ENCODE data around the gene NACAD.

The NACAD gene

GRCh38 chr7:45075355-45075644 lies 13.5 kb downstream of the NACAD start:
- no peak for DNase-seq (ENCODE audit: low spot score)

DNA sequence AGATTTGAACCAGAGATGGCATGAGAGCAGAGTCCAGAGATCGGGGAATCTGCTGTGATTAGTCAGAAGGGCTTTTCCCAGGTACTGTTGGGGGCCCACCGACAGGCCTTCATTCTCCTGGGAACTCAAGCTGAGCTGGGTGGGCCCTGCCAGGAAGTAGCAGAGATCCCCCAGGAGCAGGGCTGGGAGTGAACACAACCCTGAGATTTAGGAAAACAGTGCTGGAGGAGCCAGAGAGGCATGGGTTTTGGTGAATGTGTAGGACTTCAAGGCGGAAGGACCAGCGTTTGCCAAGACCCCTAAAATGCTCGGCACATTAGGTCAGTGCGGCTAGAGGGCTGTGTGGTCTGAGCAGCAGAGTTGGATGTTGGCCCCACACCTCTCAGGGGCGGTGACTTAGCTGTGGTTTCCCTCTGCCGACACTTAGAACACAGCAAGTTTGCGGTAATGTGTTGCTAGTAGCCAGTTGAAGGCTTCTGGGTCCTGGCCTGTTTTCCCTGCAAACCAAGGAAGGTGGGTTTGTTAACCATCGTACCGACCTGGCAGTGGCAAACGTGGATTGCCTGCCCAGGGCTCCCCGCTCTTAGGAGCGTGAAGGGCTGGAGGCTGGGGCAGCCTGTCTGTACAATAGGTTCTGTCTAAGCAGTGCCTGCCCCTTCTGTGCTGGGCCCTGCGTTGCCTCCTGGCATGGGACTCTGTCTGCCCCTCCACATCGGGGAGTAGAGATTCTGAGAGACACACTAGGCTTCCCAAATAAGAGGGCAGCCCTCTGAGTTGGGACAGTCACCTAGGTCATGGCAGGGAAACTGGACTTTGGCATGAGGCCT lies 14.0 kb downstream of the NACAD start:
- DNase-seq (ENCODE audit: low spot score), result no peak

DNA sequence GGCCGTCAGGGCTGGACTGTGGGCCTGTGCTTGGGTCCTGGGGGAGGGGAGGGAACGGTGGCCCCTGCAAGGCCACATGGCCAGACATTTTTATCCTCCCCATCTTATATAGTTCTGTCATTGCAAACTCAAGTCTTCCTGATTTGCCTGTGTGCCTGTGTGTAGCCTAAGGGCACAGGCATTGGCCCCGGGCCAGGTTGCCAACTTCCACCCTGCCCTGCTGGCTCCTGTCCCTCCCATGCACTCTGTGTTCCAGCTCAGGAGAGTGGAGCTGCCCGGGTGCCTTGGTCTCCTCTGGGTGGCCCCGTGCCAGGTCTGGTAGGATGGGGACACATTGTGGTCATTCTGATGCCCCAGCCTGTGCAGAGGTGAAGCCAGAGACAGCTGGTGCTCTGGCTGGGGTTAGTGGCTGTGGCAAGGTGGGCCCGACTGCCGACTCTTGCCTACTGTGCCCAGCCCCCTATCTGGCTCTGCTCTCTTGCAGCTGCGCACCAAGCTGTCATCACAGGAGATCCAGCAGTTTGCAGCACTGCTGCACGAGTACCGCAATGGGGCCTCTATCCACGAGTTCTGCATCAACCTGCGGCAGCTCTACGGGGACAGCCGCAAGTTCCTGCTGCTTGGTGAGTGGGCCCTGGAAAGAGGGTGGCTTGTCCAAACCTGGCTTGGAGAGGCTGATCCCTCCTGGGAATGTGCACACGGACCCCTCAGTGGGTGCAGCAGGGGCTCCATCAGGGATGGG lies 14.8 kb downstream of the NACAD start:
- no peak for DNase-seq (ENCODE audit: low spot score)

DNA sequence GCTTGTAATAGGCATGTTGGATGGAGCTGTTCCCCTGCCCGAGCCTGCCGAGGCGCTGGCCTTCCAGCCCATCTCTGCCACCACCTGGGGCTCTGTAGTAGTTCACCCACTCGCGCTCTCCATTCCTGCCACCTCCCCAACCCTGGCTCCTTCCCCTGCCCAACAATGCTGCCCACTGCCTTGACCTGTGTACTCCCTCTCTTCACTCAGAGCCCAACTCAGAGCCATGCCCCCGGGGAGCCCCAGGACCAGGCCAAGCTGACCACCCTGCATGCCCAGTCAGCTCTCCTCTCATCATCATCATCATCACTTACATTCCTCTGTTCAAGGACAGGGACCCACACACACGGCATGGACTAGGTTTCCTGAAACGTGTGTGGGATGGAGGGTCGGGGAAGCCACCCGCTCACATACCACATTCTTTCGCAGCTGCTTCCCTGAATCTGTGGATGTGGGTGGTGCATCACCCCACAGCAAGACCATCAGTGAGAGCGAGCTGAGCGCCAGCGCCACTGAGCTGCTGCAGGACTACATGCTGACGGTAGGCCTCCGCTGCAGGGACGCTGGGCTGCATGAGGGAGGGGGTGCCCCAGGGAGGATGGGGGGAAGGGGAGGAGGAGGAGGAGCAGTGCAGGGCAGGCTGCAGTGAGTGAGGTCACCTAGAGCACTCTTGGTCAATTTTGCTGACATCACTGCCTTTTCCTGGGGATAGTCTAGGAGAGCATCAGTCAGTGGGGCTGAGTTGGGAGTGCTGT lies 15.6 kb downstream of the NACAD start:
- DNase-seq (ENCODE audit: low spot score), result no peak

- no peak for DNase-seq (ENCODE audit: low spot score)
These were observed 16.4 kb downstream of the NACAD start for GRCh38 chr7:45072131-45073030.

DNA sequence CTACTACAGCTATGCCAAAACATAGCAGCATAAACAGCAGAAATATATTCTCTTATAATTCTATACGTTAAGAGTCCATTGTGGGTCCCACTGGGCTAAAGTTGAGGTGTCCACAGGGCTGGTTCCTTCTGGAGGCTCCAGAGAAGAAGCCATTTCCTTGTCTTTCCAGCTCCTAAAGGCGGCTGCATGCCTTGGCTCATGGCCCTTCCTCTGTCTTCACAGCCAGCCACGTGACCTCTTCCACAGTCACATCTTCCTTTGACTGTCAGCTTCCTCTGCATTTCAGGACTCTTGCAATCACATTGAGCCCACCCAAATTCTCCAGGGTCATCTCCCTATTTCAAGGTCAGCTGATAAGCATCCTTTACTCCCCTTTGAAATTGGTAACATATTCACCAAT lies 17.2 kb downstream of the NACAD start:
- no peak for DNase-seq (ENCODE audit: low spot score)

DNA sequence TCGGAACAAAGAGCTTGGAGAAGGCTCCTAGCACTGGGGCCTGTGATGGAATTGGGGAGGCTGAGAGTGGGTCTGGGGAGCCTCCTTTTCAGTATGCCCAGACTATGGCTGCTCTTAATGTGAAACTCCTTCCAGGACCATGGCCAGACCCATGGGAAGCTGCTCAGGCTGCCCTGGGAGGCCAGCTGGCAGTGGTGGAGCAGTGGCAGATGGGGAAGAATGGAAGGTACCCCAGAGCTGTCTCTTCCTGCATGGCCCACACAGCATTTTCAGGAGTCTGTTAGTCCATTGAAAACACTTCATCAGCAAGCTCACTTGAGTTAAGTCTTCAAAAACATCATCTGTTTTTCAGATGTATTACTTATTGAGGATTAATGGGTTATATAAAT lies 18.5 kb downstream of the NACAD start:
- DNase-seq (ENCODE audit: low spot score), result no peak

DNA sequence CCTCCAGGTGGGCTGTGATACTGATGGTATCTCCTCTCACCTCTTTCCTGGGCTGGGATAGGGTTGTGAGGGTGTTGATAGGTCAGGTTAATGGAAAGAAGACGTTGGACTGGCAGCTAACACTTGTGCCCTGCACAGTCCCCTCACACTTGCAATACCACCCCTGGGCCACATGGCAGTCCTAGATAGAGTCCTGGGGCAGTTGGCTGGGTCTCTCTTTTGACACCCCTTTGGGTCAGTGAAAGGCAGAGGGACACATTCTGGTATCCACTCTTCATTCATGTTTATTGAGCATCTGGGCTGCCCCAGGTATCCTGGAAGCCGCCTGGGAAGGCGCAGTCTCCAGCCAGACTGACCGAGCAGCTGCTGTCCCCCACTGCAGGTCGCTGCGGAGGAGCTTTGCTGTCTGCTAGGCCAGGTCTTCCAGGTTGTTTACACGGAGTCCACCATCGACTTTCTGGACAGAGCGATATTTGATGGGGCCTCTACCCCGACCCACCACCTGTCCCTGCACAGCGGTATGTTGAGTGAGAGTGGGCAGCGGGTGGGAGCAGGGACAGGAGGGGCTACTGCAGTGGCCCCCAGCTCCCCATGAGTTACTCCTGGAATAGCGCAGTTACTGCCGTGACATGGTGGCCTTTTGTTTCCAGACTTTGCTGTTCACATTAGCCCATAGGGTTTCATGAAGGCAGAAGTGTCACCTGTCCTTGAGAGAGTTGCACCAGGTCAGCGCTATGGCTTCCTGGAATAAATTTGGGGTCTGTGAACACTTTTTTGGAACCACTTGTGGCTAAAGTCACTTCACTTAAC lies 19.1 kb downstream of the NACAD start:
- DNase-seq (ENCODE audit: low spot score), result no peak

DNA sequence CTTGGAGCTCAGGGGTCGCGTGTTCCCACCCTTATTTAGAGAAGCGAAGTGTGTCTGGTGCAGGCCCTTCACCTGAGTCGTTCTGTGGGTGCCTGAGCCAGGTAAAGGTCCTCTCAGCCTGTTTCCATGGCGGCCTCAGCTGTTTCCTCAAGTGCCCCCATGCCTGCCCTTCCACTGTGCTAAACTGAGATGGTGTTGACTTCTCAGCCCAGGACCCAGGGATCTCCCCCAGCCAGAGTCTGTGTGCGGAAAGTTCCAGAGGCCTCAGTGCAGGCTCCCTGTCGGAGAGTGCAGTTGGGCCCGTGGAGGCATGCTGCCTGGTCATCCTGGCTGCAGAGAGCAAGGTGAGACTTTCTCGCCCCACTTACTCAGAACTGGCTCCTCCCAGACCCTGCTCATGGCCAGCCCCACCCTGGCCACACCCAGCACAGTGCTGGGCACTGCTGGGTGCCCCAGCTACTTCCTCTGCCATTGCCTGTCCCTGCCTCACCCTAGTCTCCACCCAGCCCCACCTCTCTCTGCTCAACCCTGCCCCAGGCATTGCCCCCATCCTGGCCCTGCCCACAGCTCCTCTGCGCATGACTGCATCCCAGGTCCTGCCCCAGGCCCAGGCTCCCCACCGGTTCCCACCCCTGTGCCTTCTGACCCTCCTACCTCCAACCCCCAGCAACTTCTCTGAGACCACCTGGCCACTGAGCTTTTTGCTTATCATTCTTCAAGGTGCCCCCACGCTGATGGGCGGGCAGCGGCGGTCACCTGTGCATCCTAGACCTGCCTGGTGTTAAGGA lies 20.3 kb downstream of the NACAD start:
- DNase-seq (ENCODE audit: low spot score), result no peak

- DNase-seq (ENCODE audit: low spot score), result no peak
These were observed 21.2 kb downstream of the NACAD start for GRCh38 chr7:45067582-45067981.

- DNase-seq (ENCODE audit: low spot score), result no peak
These were observed 22.4 kb downstream of the NACAD start for GRCh38 chr7:45066409-45066808.

DNA sequence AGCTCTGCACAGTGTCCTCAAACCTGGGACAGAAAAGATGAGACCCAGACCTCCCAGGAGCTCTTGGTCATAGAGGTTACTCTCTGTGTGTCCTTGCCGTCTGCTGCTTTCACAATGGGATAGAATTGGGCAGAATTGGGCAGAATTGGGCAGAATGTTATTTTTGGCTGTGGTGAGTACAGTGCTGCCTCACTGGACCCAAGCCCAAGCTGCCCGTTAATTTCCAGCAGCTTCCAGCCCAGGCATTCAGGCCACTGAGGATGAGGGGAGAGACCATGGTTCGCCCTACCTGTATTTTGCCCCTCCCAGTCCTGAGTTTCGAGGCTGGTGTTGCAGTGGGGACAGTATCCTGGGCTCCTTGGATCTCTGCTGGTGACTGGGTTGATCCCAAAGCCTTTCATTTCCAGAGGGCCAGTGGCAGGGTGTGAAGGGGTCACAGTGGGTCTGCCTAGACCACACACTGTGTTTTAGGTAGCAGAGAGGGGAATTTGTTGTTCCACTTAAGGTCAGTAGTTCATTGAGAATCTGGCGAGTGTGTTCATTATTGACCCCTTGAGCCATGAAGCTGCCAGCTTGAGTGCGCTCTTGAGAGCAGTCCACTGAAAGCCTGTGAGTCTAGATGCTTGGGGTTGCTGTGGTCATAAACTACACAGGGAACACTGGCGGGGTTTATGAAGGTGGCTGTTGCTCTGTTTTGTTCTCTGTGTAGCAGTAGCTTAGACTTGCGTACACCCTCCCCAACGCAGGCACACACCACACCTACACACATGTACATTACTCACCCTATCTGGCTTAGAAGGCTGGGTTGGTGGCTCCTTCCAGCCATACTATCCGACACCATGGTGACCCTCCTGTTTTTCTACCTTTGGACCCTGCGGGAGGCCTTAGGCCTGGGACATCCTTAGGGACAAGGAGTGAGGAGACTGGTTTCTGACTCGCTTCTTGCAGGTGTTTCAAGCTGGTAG lies 23.5 kb downstream of the NACAD start:
- DNase-seq (ENCODE audit: low spot score), result no peak

DNA sequence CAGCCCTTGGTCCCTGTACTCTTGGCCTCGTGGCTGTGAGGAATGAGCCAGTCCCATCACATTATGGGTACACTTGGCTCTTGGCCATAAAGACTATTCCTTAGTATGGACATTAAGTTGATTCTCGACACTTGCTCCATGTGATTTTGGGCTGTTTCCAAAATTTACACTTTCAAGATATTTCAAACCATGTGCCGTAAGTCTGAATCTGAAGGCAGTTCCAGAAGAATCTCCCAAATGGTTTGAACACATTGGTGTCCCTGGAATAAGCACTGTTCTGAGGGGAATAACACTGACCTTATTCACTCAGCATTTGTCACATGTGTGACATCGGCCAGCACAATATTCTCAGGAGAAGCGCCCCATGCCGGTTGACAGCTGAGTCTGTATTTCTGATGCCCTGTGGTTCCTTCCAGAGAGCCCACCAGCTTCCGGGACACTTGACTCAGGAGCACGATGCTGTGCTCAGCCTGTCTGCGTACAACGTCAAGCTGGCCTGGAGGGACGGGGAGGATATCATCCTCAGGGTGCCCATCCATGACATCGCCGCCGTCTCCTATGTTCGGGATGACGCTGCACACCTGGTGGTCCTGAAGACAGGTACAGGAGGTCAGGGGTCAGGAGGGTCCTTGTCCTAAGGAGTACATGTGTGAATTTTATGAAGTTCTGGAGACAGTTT lies 24.6 kb downstream of the NACAD start:
- no peak for DNase-seq (ENCODE audit: low spot score)

GRCh38 chr7:45061806-45062425 lies 26.9 kb downstream of the NACAD start:
- DNase-seq (ENCODE audit: low spot score), result no peak

GRCh38 chr7:45061352-45061751 lies 27.4 kb downstream of the NACAD start:
- DNase-seq (ENCODE audit: low spot score), result no peak

DNA sequence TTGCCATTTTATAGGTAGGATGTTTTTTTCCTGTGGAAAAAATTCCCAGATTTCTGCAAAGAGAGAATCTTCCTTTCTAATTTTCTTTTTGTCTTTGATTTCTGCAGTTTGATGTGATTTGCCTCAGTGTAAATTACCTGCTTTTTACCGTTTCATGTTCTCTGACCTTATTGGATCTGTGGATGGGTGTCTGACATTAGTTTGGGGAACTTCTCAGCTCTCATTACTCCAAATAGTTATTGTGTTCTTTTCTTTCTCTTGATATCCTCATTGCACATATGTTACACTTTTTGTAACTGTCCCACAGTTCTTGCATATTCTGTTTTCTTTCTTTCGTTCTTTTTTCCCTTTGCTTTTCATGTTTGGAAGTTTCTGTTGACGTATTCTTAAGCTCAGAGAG lies 28.5 kb downstream of the NACAD start:
- no peak for DNase-seq (ENCODE audit: low spot score)

DNA sequence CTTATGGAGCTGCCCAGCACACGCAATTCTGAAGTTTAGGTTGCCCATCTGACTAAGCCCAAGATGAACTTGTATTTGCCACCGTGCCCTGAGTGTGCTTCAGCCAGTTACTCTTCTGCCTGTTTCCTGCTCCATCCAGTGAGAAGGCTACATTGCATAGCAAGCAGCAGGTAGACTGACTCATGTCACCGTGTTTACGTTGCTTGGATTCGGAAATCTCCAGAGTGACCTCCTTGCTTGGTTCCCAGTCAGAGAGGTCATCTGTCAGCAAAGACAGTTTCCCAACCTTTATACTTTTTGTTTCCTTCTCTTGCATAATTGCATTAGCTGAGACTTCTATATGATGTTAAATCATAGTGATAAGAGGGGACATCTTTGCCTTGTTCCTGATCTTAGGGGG lies 30.9 kb downstream of the NACAD start:
- no peak for DNase-seq (ENCODE audit: low spot score)

Data from SK-N-DZ (cell line).